B cell (primary cell): ENCODE measurements around the gene WDR26.

Experiments
- CTCF ChIP-seq: fragments of 200-600 bp; IDR thresholded peaks from one replicate; pipeline ENCODE4 v1.8.0; 2022; ENCODE audit warnings: antibody characterized with exemption, mild to moderate bottlenecking
- EZH2 ChIP-seq: IDR thresholded peaks from 2 replicates; pipeline ENCODE4 v1.6.1; 2012; ENCODE audit warnings: borderline replicate concordance, low read depth, mild to moderate bottlenecking, moderate library complexity, low read length; ENCODE audit not compliant: insufficient read depth, poor library complexity, severe bottlenecking

GRCh38 chr1:224435999-224436398 lies 1.4 kb upstream of the WDR26 start:
- TF ChIP-seq CTCF = no peak
- no peak for TF ChIP-seq EZH2
